Neutrophil (primary cell): ENCODE results near the gene ERAP2.
"Not testable (repeated sequence)": the region's sequence is repeated elsewhere in the genome, so short reads cannot be mapped to it uniquely, and the experiment has no call there.

Experiments
- H3K27ac ChIP-seq: fragments of 200-600 bp; sonication (generic); 2 replicates; pipeline ENCODE4 v1.5.1; 2016; ENCODE audit warnings: mild to moderate bottlenecking, moderate library complexity
- H3K27me3 ChIP-seq: fragments of 200-600 bp; sonication (generic); 2 replicates; pipeline ENCODE4 v1.6.0; 2016; ENCODE audit warnings: mild to moderate bottlenecking
- H3K36me3 ChIP-seq: fragments of 200-600 bp; sonication (generic); 2 replicates; pipeline ENCODE4 v1.5.1; 2017
- H3K4me1 ChIP-seq, 2 experiments: fragments of 200-600 bp in 1 of 2; sonication (generic) in 1 of 2; 1 replicate in 1 of 2; 2 replicates in 1 of 2; pipeline versions ENCODE4 v1.5.1 to v1.6.1; 2013 to 2016; ENCODE audit warnings: low read depth in 1 of 2, low read length in 1 of 2, mild to moderate bottlenecking in 1 of 2, moderate library complexity in 1 of 2; ENCODE audit not compliant: control insufficient read depth in 1 of 2, insufficient read depth in 1 of 2
- H3K4me3 ChIP-seq, 2 experiments: fragments of 200-600 bp in 1 of 2; sonication (generic) in 1 of 2; 1 replicate in 1 of 2; 2 replicates in 1 of 2; pipeline ENCODE4 v1.5.1; 2013 to 2016; ENCODE audit warnings: low read depth in 1 of 2, low read length in 1 of 2, mild to moderate bottlenecking in 1 of 2, moderate library complexity in 1 of 2
- H3K9me3 ChIP-seq: fragments of 200-600 bp; sonication (generic); 2 replicates; pipeline ENCODE4 v1.5.1; 2016
- CTCF ChIP-seq: fragments of 200-600 bp; sonication (generic); IDR thresholded peaks from 2 replicates; pipeline ENCODE4 v1.5.1; 2016; ENCODE audit warnings: antibody characterized with exemption

ERAP2 gene

GRCh38 chr5:96837303-96837702 lies 39.0 kb upstream of the ERAP2 start:
- Histone ChIP-seq H3K9me3 (no peaks in the 10 kb centered on the region), H3K4me1 (no peaks in the 10 kb centered on the region), H3K27me3 (no peaks in the 10 kb centered on the region), H3K36me3 (no peaks in the 10 kb centered on the region), H3K27ac (no peak overlapping the region), H3K4me3 (no peak overlapping the region)
- no peak for TF ChIP-seq CTCF

GRCh38 chr5:96838201-96839070 lies 37.9 kb upstream of the ERAP2 start:
- no peak overlapping the region for H3K27ac ChIP-seq
- no peaks in the 10 kb centered on the region for H3K36me3 ChIP-seq
- H3K9me3 ChIP-seq = no peaks in the 10 kb centered on the region
- no peaks in the 10 kb centered on the region for H3K27me3 ChIP-seq
- H3K4me3 ChIP-seq = no peak overlapping the region
- H3K4me1 ChIP-seq = no peaks in the 10 kb centered on the region
- TF ChIP-seq CTCF = no peak

GRCh38 chr5:96839071-96839592 lies 37.2 kb upstream of the ERAP2 start:
- Histone ChIP-seq H3K27ac (no peak overlapping the region), H3K4me1 (no peaks in the 10 kb centered on the region), H3K27me3 (no peaks in the 10 kb centered on the region), H3K4me3 (no peak overlapping the region), H3K36me3 (no peaks in the 10 kb centered on the region), H3K9me3 (no peaks in the 10 kb centered on the region)
- no peak for TF ChIP-seq CTCF

- not testable (repeated sequence) for H3K36me3 ChIP-seq, H3K27me3 ChIP-seq, H3K27ac ChIP-seq, H3K4me3 ChIP-seq, H3K4me1 ChIP-seq, H3K9me3 ChIP-seq
These were observed 34.4 kb upstream of the ERAP2 start for GRCh38 chr5:96841931-96842330.

GRCh38 chr5:96843140-96843539 lies 33.2 kb upstream of the ERAP2 start:
- H3K4me1 ChIP-seq = no peaks in the 10 kb centered on the region
- H3K9me3 ChIP-seq = no peaks in the 10 kb centered on the region
- no peaks in the 10 kb centered on the region for H3K27me3 ChIP-seq
- H3K4me3 ChIP-seq = no peak overlapping the region
- no peak overlapping the region for H3K27ac ChIP-seq
- H3K36me3 ChIP-seq = no peaks in the 10 kb centered on the region
- no peak for TF ChIP-seq CTCF

- no peaks in the 10 kb centered on the region for H3K9me3 ChIP-seq
- no peak for TF ChIP-seq CTCF
- no peaks in the 10 kb centered on the region for H3K36me3 ChIP-seq
- H3K27me3 ChIP-seq = no peaks in the 10 kb centered on the region
- H3K27ac ChIP-seq = no peak overlapping the region
- no peak overlapping the region for H3K4me3 ChIP-seq
- no peaks in the 10 kb centered on the region for H3K4me1 ChIP-seq
These were observed 31.8 kb upstream of the ERAP2 start for GRCh38 chr5:96844481-96844990.
